Liver (tissue), 3 donors: ENCODE measurements around the gene ZNF423.

Source experiments
- EGR1 ChIP-seq, 2 donors: IDR thresholded peaks; 2 replicates each; pipeline ENCODE4 v1.6.1; 2016 to 2018; ENCODE audit warnings: antibody characterized with exemption in 2 of 2, low read depth in 2 of 2
- HNF4A ChIP-seq, 2 donors: conservative IDR thresholded peaks; 2 replicates each; pipeline ENCODE4 v1.6.1; 2016; ENCODE audit warnings: antibody characterized with exemption in 2 of 2, mild to moderate bottlenecking in 2 of 2
- HNF4G ChIP-seq: IDR thresholded peaks from 2 replicates; pipeline ENCODE4 v1.6.1; 2016; ENCODE audit warnings: antibody characterized with exemption
- JUND ChIP-seq, 2 donors: IDR thresholded peaks; 2 replicates each; pipeline ENCODE4 v1.6.1; 2016; ENCODE audit warnings: antibody characterized with exemption in 2 of 2
- RAD21 ChIP-seq, 2 donors: IDR thresholded peaks; 2 replicates each; pipeline ENCODE4 v1.6.1; 2016; ENCODE audit warnings: antibody characterized with exemption in 2 of 2, mild to moderate bottlenecking in 2 of 2
- SP1 ChIP-seq: IDR thresholded peaks from 2 replicates; pipeline ENCODE4 v1.6.1; 2018; ENCODE audit warnings: antibody characterized with exemption, mild to moderate bottlenecking
- TAF1 ChIP-seq: conservative IDR thresholded peaks from 2 replicates; pipeline ENCODE4 v1.6.1; 2016; ENCODE audit warnings: antibody characterized with exemption, mild to moderate bottlenecking
- YY1 ChIP-seq: IDR thresholded peaks from 2 replicates; pipeline ENCODE4 v1.6.1; 2016; ENCODE audit warnings: antibody characterized with exemption, mild to moderate bottlenecking
- TF ChIP-seq, protein P1 (sequence below): fragments of 150-350 bp; IDR thresholded peaks from 2 replicates; pipeline ENCODE4 v1.5.1; 2017; ENCODE audit warnings: improper control_type of control experiment, low read depth, low read length; ENCODE audit not compliant: missing input control
- TF ChIP-seq, protein P2 (sequence below): IDR thresholded peaks from 2 replicates; pipeline ENCODE4 v1.6.1; 2016; ENCODE audit warnings: antibody characterized with exemption
- TF ChIP-seq, protein P3 (sequence below): IDR thresholded peaks from 2 replicates; pipeline ENCODE4 v1.6.1; 2016; ENCODE audit warnings: antibody characterized with exemption, mild to moderate bottlenecking
- TF ChIP-seq, protein P4 (sequence below): IDR thresholded peaks from 2 replicates; pipeline ENCODE4 v1.6.1; 2016; ENCODE audit warnings: antibody characterized with exemption
- donor health status: healthy.
- donor health status: healthy.

DNA sequence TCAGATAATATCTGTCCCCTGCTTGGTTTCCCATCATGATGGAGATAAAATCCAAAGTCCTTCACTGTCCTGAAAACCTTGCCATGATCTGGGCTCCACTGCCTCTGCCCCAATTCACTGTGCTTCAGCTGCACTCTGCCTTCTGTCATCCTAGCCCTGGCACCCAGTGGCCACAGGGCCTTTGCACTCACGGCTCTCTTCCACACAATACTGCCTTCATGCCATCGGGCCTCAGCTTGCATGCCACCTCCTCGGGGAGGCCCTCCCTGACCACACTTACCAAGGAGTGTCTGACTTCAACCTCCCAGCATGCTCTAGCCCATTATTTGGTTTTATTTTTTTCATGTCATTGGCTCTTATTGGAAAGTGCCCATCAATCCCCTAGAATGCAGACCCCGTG lies 336.2 kb downstream of the ZNF423 start:
- TF ChIP-seq, protein P1, sequence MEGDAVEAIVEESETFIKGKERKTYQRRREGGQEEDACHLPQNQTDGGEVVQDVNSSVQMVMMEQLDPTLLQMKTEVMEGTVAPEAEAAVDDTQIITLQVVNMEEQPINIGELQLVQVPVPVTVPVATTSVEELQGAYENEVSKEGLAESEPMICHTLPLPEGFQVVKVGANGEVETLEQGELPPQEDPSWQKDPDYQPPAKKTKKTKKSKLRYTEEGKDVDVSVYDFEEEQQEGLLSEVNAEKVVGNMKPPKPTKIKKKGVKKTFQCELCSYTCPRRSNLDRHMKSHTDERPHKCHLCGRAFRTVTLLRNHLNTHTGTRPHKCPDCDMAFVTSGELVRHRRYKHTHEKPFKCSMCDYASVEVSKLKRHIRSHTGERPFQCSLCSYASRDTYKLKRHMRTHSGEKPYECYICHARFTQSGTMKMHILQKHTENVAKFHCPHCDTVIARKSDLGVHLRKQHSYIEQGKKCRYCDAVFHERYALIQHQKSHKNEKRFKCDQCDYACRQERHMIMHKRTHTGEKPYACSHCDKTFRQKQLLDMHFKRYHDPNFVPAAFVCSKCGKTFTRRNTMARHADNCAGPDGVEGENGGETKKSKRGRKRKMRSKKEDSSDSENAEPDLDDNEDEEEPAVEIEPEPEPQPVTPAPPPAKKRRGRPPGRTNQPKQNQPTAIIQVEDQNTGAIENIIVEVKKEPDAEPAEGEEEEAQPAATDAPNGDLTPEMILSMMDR, result no peak
- TF ChIP-seq RAD21 (IDR thresholded peaks at IDR 0.05), result no peak
- TF ChIP-seq TAF1, result no peak
- TF ChIP-seq JUND (IDR thresholded peaks at IDR 0.05), result no peak
- TF ChIP-seq, protein P2, sequence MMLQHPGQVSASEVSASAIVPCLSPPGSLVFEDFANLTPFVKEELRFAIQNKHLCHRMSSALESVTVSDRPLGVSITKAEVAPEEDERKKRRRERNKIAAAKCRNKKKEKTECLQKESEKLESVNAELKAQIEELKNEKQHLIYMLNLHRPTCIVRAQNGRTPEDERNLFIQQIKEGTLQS, result no peak
- TF ChIP-seq, protein P3, sequence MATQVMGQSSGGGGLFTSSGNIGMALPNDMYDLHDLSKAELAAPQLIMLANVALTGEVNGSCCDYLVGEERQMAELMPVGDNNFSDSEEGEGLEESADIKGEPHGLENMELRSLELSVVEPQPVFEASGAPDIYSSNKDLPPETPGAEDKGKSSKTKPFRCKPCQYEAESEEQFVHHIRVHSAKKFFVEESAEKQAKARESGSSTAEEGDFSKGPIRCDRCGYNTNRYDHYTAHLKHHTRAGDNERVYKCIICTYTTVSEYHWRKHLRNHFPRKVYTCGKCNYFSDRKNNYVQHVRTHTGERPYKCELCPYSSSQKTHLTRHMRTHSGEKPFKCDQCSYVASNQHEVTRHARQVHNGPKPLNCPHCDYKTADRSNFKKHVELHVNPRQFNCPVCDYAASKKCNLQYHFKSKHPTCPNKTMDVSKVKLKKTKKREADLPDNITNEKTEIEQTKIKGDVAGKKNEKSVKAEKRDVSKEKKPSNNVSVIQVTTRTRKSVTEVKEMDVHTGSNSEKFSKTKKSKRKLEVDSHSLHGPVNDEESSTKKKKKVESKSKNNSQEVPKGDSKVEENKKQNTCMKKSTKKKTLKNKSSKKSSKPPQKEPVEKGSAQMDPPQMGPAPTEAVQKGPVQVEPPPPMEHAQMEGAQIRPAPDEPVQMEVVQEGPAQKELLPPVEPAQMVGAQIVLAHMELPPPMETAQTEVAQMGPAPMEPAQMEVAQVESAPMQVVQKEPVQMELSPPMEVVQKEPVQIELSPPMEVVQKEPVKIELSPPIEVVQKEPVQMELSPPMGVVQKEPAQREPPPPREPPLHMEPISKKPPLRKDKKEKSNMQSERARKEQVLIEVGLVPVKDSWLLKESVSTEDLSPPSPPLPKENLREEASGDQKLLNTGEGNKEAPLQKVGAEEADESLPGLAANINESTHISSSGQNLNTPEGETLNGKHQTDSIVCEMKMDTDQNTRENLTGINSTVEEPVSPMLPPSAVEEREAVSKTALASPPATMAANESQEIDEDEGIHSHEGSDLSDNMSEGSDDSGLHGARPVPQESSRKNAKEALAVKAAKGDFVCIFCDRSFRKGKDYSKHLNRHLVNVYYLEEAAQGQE, result no peak
- no peak for TF ChIP-seq EGR1 (IDR thresholded peaks at IDR 0.05; ENCODE audit: low read depth in 2 of 2)
- TF ChIP-seq YY1, result no peak
- TF ChIP-seq SP1, result no peak
- no peak for TF ChIP-seq HNF4A (conservative IDR thresholded peaks at IDR 0.05)
- TF ChIP-seq, protein P4, sequence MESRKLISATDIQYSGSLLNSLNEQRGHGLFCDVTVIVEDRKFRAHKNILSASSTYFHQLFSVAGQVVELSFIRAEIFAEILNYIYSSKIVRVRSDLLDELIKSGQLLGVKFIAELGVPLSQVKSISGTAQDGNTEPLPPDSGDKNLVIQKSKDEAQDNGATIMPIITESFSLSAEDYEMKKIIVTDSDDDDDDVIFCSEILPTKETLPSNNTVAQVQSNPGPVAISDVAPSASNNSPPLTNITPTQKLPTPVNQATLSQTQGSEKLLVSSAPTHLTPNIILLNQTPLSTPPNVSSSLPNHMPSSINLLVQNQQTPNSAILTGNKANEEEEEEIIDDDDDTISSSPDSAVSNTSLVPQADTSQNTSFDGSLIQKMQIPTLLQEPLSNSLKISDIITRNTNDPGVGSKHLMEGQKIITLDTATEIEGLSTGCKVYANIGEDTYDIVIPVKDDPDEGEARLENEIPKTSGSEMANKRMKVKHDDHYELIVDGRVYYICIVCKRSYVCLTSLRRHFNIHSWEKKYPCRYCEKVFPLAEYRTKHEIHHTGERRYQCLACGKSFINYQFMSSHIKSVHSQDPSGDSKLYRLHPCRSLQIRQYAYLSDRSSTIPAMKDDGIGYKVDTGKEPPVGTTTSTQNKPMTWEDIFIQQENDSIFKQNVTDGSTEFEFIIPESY, result no peak
- no peak for TF ChIP-seq HNF4G
